ENCODE measurements around the gene TGM2.
A peak's percentile ranks its signal among the peaks of the same experiment; 100 is the strongest.

The TGM2 gene

DNA sequence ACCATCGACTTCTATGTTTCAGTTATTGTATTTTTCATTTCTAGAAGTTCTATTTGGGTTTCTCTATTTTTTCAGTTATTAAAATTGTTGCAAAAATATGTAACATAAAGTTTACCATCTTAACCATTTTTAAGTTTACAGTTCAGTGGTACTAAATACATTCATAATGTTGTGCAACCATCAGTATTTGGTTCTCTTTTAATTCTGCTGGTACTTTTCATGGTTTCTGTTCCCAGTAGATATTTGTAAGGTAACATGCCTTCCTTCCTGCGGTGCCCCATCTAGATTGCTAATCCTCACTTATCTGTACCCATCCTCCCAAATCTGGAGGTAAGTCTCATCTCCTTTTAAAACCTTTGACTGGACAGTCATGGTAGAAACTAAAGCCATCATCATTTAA, 47.9 kb downstream of the TGM2 start:
- Histone ChIP-seq H4K20me1 (no peaks in the 10 kb centered on the region), H3K4me2 (no peak overlapping the region), H3K9me3 (replicated peaks in 1 of 11) (no peaks in the 10 kb centered on the region), H3K4me1 (peaks cover 0 to 17% (median 8%) of the 10 kb centered on the region in 10 experiments; a peak in 12 of 20 replicates), H3K36me3 (no peaks in the 10 kb centered on the region), H3K27me3 (no peaks in the 10 kb centered on the region), H3K9ac (no peak overlapping the region), H3K27ac (no peak overlapping the region), H3K4me3 (no peak overlapping the region)
- TF ChIP-seq Cebpa-rat (IDR thresholded peaks at IDR 0.05), result no peak

DNA sequence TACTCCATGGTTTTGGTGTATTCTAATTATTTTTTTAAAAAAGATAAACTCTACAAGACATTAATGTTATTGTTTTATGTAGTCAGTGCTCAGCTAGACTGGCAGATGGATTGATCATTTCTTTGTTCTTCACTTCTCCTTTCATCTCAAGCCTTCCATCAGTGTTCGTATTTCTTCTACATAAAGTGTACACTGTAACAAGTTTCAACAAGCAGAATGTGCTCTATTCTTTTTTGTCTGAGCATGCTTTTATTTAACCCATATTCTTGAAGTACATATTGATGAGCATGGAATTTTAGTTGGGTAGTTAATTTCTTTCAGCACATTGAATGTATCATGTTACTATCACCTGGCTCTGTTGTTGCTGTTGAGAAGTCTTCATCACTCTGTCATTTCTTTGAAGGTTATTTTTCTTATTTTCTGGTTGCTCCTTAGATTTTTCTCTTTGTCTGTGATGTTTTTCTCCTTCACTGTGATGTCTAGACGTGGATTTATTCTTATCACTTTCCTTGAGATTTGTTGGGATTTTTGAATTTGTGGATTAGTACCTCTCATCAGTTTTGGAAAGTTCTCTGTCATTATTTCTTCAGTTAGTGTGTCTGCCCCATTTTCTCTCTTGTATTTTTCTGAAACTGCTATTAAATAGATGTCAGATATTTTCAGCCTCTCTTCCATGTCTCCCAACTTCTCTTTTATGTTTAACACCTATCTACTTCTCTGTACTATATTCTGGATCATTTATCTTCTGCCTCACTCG, 48.5 kb downstream of the TGM2 start:
- no peak overlapping the region for H3K4me3 ChIP-seq
- H3K4me1 ChIP-seq, result peaks cover 3 to 20% (median 13%) of the 10 kb centered on the region in 10 experiments
- no peaks in the 10 kb centered on the region for H3K27me3 ChIP-seq
- H3K27ac ChIP-seq, result no peak overlapping the region
- no peak overlapping the region for H3K4me2 ChIP-seq
- no peaks in the 10 kb centered on the region for H3K9me3 ChIP-seq (replicated peaks in 1 of 11)
- no peaks in the 10 kb centered on the region for H3K36me3 ChIP-seq
- H4K20me1 ChIP-seq, result no peaks in the 10 kb centered on the region
- H3K9ac ChIP-seq, result no peak overlapping the region
- no peak for TF ChIP-seq Cebpa-rat (IDR thresholded peaks at IDR 0.05)

DNA sequence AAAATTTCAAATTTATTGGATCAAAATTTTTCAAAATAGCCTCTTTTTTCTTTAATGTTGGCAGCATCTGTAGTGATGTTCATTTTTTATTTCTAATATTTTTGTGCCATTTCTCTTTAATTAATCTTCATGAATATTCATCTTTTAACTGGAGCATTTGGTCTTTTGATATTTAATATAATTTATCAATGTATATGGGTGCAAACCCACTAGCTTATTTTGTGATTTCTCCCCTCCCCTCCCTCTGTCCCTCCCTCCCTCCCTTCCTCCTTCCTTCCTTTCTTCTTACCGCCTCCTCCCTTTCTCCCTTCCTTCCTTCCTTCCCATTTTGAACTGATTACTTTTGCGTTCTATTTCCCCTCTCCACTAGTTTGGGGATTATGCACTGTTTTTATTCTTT, 49.2 kb downstream of the TGM2 start:
- Histone ChIP-seq H3K9ac (no peak overlapping the region), H3K9me3 (replicated peaks in 1 of 11) (no peaks in the 10 kb centered on the region), H3K36me3 (no peaks in the 10 kb centered on the region), H3K4me1 (peaks cover 8 to 22% (median 16%) of the 10 kb centered on the region in 10 experiments), H3K4me3 (no peak overlapping the region), H4K20me1 (no peaks in the 10 kb centered on the region), H3K27me3 (no peaks in the 10 kb centered on the region), H3K27ac (no peak overlapping the region), H3K4me2 (no peak overlapping the region)
- no peak for TF ChIP-seq Cebpa-rat (IDR thresholded peaks at IDR 0.05)

DNA sequence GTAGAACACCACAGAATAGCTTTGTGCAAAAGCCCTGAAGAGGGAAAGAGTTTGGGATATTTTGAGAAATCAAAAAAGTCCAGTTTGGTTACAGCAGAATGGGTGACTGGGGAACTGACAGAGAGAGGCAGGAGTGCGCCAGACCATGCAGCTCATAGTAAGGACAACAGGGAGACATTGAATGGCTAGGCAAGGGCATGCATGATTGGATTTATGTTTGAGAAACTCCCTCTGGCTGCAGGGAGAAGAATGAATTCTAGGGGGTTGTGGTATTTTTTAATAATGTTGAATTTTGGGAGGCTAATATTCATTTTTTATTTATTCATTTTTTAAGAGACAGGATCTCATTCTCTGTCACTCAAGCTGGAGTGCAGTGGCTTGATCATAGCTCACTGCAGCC, 49.9 kb downstream of the TGM2 start:
- no peak overlapping the region for H3K9ac ChIP-seq
- H4K20me1 ChIP-seq, result no peaks in the 10 kb centered on the region
- TF ChIP-seq Cebpa-rat (IDR thresholded peaks at IDR 0.05), result no peak
- no peak overlapping the region for H3K4me3 ChIP-seq
- H3K9me3 ChIP-seq (replicated peaks in 1 of 11), result no peaks in the 10 kb centered on the region
- no peak overlapping the region for H3K27ac ChIP-seq
- no peaks in the 10 kb centered on the region for H3K27me3 ChIP-seq
- H3K4me2 ChIP-seq, result no peak overlapping the region
- H3K36me3 ChIP-seq, result no peaks in the 10 kb centered on the region
- H3K4me1 ChIP-seq, result peaks cover 8 to 22% (median 16%) of the 10 kb centered on the region in 10 experiments

DNA sequence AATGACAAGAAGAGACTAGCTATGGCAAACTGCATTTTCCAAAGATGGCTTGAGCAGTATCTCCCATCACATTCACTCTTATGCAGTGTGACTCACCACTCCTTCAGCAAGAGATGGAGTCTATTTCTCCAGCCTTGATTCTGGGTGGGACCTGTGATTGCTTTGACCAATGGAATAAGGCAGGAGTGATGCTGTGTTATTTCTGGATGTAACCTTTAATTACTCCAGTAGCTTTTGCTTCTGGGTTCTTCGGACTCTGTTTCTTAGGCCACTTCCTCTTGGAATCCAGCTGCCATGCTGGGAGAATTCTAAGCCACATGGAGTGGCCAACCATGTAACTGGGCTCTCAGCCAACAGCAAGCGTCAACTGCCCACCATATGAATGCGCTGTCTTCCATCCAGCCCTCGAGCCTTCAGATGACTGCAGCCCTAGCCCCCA, 50.7 kb downstream of the TGM2 start:
- Histone ChIP-seq H3K4me1 (peaks cover 8 to 22% (median 16%) of the 10 kb centered on the region in 10 experiments), H3K36me3 (no peaks in the 10 kb centered on the region), H3K9ac (no peak overlapping the region), H3K27ac (no peak overlapping the region), H4K20me1 (no peaks in the 10 kb centered on the region), H3K4me2 (peak overlapping the region in 2 of 11 experiments; percentile 56 to 76; a peak in 2 of 22 replicates), H3K9me3 (replicated peaks in 1 of 11) (no peaks in the 10 kb centered on the region), H3K27me3 (no peaks in the 10 kb centered on the region), H3K4me3 (no peak overlapping the region)
- no peak for TF ChIP-seq Cebpa-rat (IDR thresholded peaks at IDR 0.05)

DNA sequence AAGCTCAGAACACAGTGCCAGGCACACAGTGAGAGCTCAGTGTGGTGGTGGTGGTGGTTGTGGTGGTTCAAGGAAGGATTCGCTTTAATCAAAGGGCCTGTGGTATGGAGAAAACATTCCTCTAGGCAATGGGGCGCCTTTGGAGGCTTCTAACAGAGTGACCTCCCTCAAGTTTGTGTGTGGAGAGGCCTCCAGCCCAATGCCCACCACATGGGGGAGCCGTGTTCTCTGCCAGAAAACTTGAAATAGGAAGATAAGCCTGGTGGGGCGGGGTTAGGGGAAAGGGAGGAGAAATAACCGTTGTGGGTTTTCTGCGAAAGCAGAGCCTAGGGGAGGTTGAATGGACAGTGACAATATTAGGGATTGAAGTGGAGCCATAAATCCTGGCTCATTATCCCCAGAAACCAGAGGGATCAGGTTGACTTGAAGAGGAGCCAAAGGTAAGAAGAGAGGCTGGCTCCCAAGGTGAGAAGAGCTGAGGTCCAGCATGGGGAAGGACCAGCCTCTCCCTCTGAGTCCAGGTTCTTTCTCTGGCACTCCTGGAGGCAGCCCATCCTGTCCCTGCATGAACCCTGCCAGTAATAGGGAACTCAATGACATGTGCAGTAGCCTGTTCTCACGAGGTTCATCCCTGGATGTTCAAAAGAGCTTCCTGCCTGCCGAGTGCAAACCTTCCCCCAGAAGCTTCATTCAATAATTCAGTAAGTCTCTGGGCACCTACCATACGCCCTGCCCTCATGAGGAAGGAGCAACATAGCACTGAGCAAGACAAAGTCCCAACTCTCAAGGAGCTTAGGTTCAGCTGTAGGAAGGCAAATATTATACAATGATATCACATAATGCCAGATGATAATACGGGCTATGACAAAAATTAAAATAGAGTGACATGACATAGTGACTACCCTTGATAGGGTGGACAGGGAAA, 51.4 kb downstream of the TGM2 start:
- Histone ChIP-seq H3K27me3 (no peaks in the 10 kb centered on the region), H3K4me3 (no peak overlapping the region), H3K36me3 (no peaks in the 10 kb centered on the region), H3K4me2 (peak overlapping the region in 5 of 11 experiments; percentile 37 to 76 (median 56); a peak in 9 of 22 replicates), H4K20me1 (no peaks in the 10 kb centered on the region), H3K4me1 (peaks cover 8 to 22% (median 16%) of the 10 kb centered on the region in 10 experiments), H3K9me3 (replicated peaks in 1 of 11) (no peaks in the 10 kb centered on the region), H3K9ac (no peak overlapping the region), H3K27ac (no peak overlapping the region; a peak in 1 of 22 replicates)
- TF ChIP-seq Cebpa-rat (IDR thresholded peaks at IDR 0.05), result no peak

DNA sequence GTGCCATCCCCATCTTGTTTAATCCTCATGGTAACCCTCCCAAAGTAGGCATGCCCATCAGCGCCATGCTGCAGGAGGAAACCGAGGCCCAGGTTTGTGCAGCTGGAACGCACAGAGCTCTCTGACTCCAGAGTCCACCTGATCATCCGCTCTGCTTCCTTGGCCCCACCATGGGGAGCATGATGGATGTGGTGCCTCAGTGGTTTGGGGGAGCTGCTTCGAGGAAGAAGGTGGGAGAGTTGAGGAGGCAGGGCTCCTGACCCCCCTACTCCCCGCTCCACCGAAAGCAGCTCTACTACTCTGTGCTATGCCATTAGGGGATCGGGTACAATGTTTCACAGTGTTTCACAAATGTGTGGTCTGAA, 52.2 kb downstream of the TGM2 start:
- TF ChIP-seq Cebpa-rat (IDR thresholded peaks at IDR 0.05), result no peak
- no peaks in the 10 kb centered on the region for H3K27me3 ChIP-seq
- no peaks in the 10 kb centered on the region for H4K20me1 ChIP-seq
- H3K4me2 ChIP-seq, result no peak overlapping the region
- no peaks in the 10 kb centered on the region for H3K9me3 ChIP-seq (replicated peaks in 1 of 11)
- H3K4me1 ChIP-seq, result peaks cover 8 to 22% (median 16%) of the 10 kb centered on the region in 10 experiments
- H3K36me3 ChIP-seq, result no peaks in the 10 kb centered on the region
- H3K27ac ChIP-seq, result no peak overlapping the region; a peak in 1 of 22 replicates
- H3K9ac ChIP-seq, result no peak overlapping the region
- H3K4me3 ChIP-seq, result no peak overlapping the region

DNA sequence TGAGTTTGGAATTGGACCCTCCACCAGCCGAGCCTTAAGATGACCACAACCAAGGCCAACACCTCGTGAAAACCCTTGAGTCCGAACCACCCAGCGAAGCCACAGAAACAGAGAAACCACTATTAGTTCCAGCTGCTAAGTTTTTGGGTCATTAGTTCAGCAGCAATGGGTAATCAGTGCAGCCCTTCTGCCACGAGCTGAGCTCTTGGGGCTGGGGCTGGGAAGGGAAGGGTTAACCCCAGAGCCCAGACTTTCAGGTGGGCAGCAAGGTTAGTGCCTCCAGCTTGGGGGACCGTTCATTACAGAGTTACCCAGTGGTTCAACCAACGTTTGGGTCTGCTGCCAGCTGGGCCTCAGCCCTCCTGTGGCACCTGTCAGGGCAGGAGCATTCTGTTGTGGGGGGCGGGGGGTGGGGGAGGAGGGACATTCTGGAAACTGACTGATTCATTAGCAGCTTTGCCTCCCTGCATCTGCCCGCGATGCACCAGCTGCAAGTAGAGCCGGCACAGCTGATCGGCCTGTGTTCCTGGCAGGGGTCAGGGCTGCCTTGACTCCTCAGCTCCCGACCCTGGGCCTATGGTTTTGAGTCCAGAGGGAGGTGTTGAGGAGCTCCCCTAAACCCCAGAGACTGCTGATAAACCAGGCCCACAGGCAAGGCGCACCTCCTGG, 52.7 kb downstream of the TGM2 start:
- TF ChIP-seq Cebpa-rat (IDR thresholded peaks at IDR 0.05), result no peak
- Histone ChIP-seq H3K4me1 (peaks cover 8 to 22% (median 16%) of the 10 kb centered on the region in 10 experiments), H3K27me3 (no peaks in the 10 kb centered on the region), H4K20me1 (no peaks in the 10 kb centered on the region), H3K4me3 (no peak overlapping the region), H3K9ac (no peak overlapping the region), H3K9me3 (replicated peaks in 1 of 11) (no peaks in the 10 kb centered on the region), H3K4me2 (peak overlapping the region in 5 of 11 experiments; percentile 8 to 45 (median 22); a peak in 7 of 22 replicates), H3K27ac (no peak overlapping the region), H3K36me3 (no peaks in the 10 kb centered on the region)

Data from BLaER1 treated with 17β-estradiol and CSF1 and Interleukin-3, amounts not matched to agents 10 nM and 100 nM (cell line).